Amygdala (tissue), 56 donors: Measurements from ENCODE around the gene SCN5A.

Source experiments
- DNase-seq, 56 donors: peaks; one replicate each; lab custom pipeline; 2025; lab: John Stamatoyannopoulos, UW

SCN5A gene

GRCh38 chr3:38563886-38564270, 85.6 kb downstream of the SCN5A start:
- DNase-seq, result no peak

GRCh38 chr3:38563070-38563885, 86.2 kb downstream of the SCN5A start:
- DNase-seq, result no peak

GRCh38 chr3:38562467-38562925, 87.0 kb downstream of the SCN5A start:
- no peak for DNase-seq

GRCh38 chr3:38561746-38562466, 87.6 kb downstream of the SCN5A start:
- no peak for DNase-seq

GRCh38 chr3:38560996-38561717, 88.3 kb downstream of the SCN5A start:
- DNase-seq, result no peak

GRCh38 chr3:38560284-38560683, 89.2 kb downstream of the SCN5A start:
- no peak for DNase-seq

GRCh38 chr3:38558864-38559263, 90.6 kb downstream of the SCN5A start:
- no peak for DNase-seq

- no peak for DNase-seq
Observed at GRCh38 chr3:38556640-38557358, 92.7 kb downstream of the SCN5A start.

GRCh38 chr3:38555926-38556325, 93.6 kb downstream of the SCN5A start:
- DNase-seq, result no peak

GRCh38 chr3:38555149-38555840, 94.2 kb downstream of the SCN5A start:
- no peak for DNase-seq

GRCh38 chr3:38554127-38554827, 95.2 kb downstream of the SCN5A start:
- no peak for DNase-seq

- DNase-seq, result no peak
Observed at GRCh38 chr3:38553071-38553470, 96.4 kb downstream of the SCN5A start.

- DNase-seq, result no peak
Observed at GRCh38 chr3:38552364-38552763, 97.1 kb downstream of the SCN5A start.

- DNase-seq, result no peak
Observed at GRCh38 chr3:38551026-38551832, 98.3 kb downstream of the SCN5A start.

- no peak for DNase-seq
Observed at GRCh38 chr3:38549957-38550840, 99.3 kb downstream of the SCN5A start.

GRCh38 chr3:38549486-38549885, 100.0 kb downstream of the SCN5A start:
- DNase-seq, result no peak

GRCh38 chr3:38549082-38549481, 100.4 kb downstream of the SCN5A start:
- no peak for DNase-seq
